HL-60 (cell line): Measurements from ENCODE around the gene XPNPEP2.

Source experiments
- DNase-seq, 2 experiments: peaks; one replicate each; pipeline ENCODE4 v3.0.0-alpha.2; 2010 to 2020; ENCODE audit warnings: low read depth in 1 of 2, low spot score in 1 of 2
- H3K27ac ChIP-seq: fragments of 250-450 bp; sonication (Bioruptor Pico); replicated peaks from 2 replicates; pipeline ENCODE4 v1.5.1; 2020; ENCODE audit warnings: mild to moderate bottlenecking, moderate library complexity
- H3K27me3 ChIP-seq: fragments of 250-450 bp; sonication (Bioruptor Pico); 2 replicates; pipeline ENCODE4 v1.5.1; 2021; ENCODE audit warnings: mild to moderate bottlenecking, moderate library complexity; ENCODE audit not compliant: insufficient read depth, poor library complexity, severe bottlenecking
- H3K4me3 ChIP-seq: replicated peaks from 2 replicates; pipeline ENCODE4 v1.5.1; 2011; ENCODE audit warnings: mild to moderate bottlenecking, control low read depth, low read length; ENCODE audit not compliant: insufficient read depth
- CTCF ChIP-seq: IDR thresholded peaks from one replicate; pipeline ENCODE4 v1.5.1; 2011; ENCODE audit warnings: low read length, control low read depth, inconsistent platforms; ENCODE audit not compliant: insufficient read depth
- GABPA ChIP-seq: IDR thresholded peaks from 2 replicates; pipeline ENCODE4 v1.6.1; 2012; ENCODE audit warnings: low read depth
- POLR2AphosphoS5 ChIP-seq: IDR thresholded peaks from 2 replicates; pipeline ENCODE4 v1.6.1; 2012; ENCODE audit warnings: low read depth
- SPI1 ChIP-seq: IDR thresholded peaks from 2 replicates; pipeline ENCODE4 v1.6.1; 2012; ENCODE audit warnings: low read depth, mild to moderate bottlenecking, borderline replicate concordance
- TF ChIP-seq, protein P1 (sequence below): IDR thresholded peaks from 2 replicates; pipeline ENCODE4 v1.6.1; 2012; ENCODE audit warnings: low read depth; ENCODE audit not compliant: insufficient replicate concordance

Gene XPNPEP2

GRCh38 chrX:129721414-129721813 is 17.4 kb upstream of the XPNPEP2 start:
- H3K27ac ChIP-seq: no peak overlapping the region
- no peak for DNase-seq
- no peaks in the 10 kb centered on the region for H3K27me3 ChIP-seq
- TF ChIP-seq POLR2AphosphoS5: no peak
- no peak overlapping the region for H3K4me3 ChIP-seq

DNA sequence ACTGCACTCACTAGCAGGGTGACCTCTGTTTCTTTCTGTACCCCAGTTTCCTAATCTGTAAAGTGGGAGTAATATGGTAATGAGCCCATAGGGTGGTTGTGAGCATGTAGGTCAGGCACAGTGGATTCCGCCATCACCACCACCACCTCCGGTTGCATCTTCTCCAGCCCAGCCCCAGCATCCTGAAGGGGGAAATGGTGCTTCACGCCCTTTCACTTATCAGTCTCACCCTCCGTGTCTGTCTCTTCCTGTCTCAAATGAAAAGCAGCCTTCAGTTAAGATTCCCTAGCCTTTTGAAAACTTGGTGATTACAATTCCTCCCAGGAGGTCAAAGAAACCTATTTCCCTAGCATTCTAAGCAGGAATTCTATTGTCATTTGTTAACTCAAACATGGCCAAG is 16.9 kb upstream of the XPNPEP2 start:
- no peak for TF ChIP-seq SPI1
- TF ChIP-seq CTCF: no peak
- TF ChIP-seq GABPA: no peak
- TF ChIP-seq POLR2AphosphoS5: no peak
- TF ChIP-seq, protein P1, sequence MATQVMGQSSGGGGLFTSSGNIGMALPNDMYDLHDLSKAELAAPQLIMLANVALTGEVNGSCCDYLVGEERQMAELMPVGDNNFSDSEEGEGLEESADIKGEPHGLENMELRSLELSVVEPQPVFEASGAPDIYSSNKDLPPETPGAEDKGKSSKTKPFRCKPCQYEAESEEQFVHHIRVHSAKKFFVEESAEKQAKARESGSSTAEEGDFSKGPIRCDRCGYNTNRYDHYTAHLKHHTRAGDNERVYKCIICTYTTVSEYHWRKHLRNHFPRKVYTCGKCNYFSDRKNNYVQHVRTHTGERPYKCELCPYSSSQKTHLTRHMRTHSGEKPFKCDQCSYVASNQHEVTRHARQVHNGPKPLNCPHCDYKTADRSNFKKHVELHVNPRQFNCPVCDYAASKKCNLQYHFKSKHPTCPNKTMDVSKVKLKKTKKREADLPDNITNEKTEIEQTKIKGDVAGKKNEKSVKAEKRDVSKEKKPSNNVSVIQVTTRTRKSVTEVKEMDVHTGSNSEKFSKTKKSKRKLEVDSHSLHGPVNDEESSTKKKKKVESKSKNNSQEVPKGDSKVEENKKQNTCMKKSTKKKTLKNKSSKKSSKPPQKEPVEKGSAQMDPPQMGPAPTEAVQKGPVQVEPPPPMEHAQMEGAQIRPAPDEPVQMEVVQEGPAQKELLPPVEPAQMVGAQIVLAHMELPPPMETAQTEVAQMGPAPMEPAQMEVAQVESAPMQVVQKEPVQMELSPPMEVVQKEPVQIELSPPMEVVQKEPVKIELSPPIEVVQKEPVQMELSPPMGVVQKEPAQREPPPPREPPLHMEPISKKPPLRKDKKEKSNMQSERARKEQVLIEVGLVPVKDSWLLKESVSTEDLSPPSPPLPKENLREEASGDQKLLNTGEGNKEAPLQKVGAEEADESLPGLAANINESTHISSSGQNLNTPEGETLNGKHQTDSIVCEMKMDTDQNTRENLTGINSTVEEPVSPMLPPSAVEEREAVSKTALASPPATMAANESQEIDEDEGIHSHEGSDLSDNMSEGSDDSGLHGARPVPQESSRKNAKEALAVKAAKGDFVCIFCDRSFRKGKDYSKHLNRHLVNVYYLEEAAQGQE: no peak
- H3K4me3 ChIP-seq: no peak overlapping the region
- DNase-seq: no peak
- H3K27me3 ChIP-seq: no peaks in the 10 kb centered on the region
- no peak overlapping the region for H3K27ac ChIP-seq

DNA sequence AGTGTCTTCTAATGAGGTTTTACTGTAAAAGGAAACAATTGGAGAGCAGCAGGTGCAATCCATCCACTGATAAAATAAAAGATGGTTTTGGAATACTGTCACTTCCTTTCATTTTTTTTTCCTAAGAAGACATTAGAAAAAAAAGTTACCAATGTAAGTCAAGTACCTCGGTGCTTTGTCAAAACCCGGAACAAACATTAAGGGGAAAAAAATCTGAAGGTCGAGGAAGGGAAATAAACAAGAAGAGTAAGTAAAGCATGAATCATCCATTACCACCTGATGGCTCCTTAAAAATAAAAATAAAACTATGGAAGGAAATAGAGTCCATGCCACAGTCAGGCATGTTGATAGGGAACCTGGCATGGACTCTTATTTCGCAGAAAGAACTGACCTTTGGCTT is 15.3 kb upstream of the XPNPEP2 start:
- Histone ChIP-seq H3K27me3 (no peaks in the 10 kb centered on the region), H3K27ac (no peak overlapping the region), H3K4me3 (no peak overlapping the region)
- no peak for DNase-seq
- TF ChIP-seq SPI1: no peak
- TF ChIP-seq, protein P1: no peak
- no peak for TF ChIP-seq POLR2AphosphoS5
- TF ChIP-seq GABPA: no peak
- no peak for TF ChIP-seq CTCF

- DNase-seq: no peak
- H3K27ac ChIP-seq: no peak overlapping the region
- TF ChIP-seq, protein P1: no peak
- TF ChIP-seq POLR2AphosphoS5: no peak
- no peak for TF ChIP-seq CTCF
- TF ChIP-seq SPI1: no peak
- no peak for TF ChIP-seq GABPA
These were observed 14.0 kb upstream of the XPNPEP2 start for GRCh38 chrX:129724754-129725153.

More at GRCh38 chrX:129724754-129725153, 14.0 kb upstream of the XPNPEP2 start:
- Histone ChIP-seq H3K27me3 (no peaks in the 10 kb centered on the region), H3K4me3 (no peak overlapping the region)
